Osteocyte (in vitro differentiated cells): Measurements from ENCODE around the gene CPT2. TPM values are rescaled to one million over a fixed set of nuclear protein-coding genes. Genes with fewer than 3 reads are reported as not detected.
A peak's percentile ranks its signal among the peaks of the same experiment; 100 is the strongest.

Experiments used
- DNase-seq: peaks from one replicate; pipeline ENCODE4 v3.0.0; 2021; ENCODE audit warnings: mixed read lengths; ENCODE audit not compliant: unreplicated experiment; ENCODE audit errors: extremely low spot score
- H3K27ac Mint-ChIP-seq: one replicate; pipeline ENCODE4 v1.8.0; 2021; ENCODE audit warnings: mild to moderate bottlenecking, mixed read lengths; ENCODE audit not compliant: unreplicated experiment
- H3K27me3 Mint-ChIP-seq: one replicate; pipeline ENCODE4 v1.8.0; 2021; ENCODE audit warnings: mixed read lengths; ENCODE audit not compliant: unreplicated experiment
- H3K36me3 Mint-ChIP-seq: one replicate; pipeline ENCODE4 v1.8.0; 2021; ENCODE audit warnings: mixed read lengths; ENCODE audit not compliant: unreplicated experiment
- H3K4me1 Mint-ChIP-seq: one replicate; pipeline ENCODE4 v1.8.0; 2021; ENCODE audit warnings: mixed read lengths; ENCODE audit not compliant: unreplicated experiment
- H3K4me3 Mint-ChIP-seq: one replicate; pipeline ENCODE4 v1.8.0; 2021; ENCODE audit warnings: mild to moderate bottlenecking, moderate library complexity, mixed read lengths; ENCODE audit not compliant: unreplicated experiment
- H3K9me3 Mint-ChIP-seq: one replicate; pipeline ENCODE4 v1.8.0; 2021; ENCODE audit warnings: mixed read lengths; ENCODE audit not compliant: unreplicated experiment
- total RNA-seq: library from RNA; stranded (reverse); gene quantifications from 2 replicates; pipeline ENCODE4 v1.2.1, GENCODE V29; 2021
- TF ChIP-seq, protein P1 (sequence below): fragments of 200-600 bp; sonication (generic); IDR thresholded peaks from 2 replicates; pipeline ENCODE4 v1.5.0; 2021; ENCODE audit warnings: antibody characterized with exemption, mild to moderate bottlenecking, moderate library complexity

CPT2 gene
- total RNA-seq, 1 donor from 2014 or later = 15.6 TPM

- no peak for DNase-seq
- TF ChIP-seq, protein P1, sequence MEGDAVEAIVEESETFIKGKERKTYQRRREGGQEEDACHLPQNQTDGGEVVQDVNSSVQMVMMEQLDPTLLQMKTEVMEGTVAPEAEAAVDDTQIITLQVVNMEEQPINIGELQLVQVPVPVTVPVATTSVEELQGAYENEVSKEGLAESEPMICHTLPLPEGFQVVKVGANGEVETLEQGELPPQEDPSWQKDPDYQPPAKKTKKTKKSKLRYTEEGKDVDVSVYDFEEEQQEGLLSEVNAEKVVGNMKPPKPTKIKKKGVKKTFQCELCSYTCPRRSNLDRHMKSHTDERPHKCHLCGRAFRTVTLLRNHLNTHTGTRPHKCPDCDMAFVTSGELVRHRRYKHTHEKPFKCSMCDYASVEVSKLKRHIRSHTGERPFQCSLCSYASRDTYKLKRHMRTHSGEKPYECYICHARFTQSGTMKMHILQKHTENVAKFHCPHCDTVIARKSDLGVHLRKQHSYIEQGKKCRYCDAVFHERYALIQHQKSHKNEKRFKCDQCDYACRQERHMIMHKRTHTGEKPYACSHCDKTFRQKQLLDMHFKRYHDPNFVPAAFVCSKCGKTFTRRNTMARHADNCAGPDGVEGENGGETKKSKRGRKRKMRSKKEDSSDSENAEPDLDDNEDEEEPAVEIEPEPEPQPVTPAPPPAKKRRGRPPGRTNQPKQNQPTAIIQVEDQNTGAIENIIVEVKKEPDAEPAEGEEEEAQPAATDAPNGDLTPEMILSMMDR = peak; percentile 42
- Mint-ChIP-seq H3K4me3 (no peak overlapping the region), H3K27me3 (peaks cover 4% of the 10 kb centered on the region), H3K4me1 (peaks cover 11% of the 10 kb centered on the region), H3K9me3 (no peaks in the 10 kb centered on the region), H3K36me3 (no peaks in the 10 kb centered on the region), H3K27ac (no peak overlapping the region)
Measured at GRCh38 chr1:53172426-53173128, 24.0 kb upstream of the CPT2 start.

DNA sequence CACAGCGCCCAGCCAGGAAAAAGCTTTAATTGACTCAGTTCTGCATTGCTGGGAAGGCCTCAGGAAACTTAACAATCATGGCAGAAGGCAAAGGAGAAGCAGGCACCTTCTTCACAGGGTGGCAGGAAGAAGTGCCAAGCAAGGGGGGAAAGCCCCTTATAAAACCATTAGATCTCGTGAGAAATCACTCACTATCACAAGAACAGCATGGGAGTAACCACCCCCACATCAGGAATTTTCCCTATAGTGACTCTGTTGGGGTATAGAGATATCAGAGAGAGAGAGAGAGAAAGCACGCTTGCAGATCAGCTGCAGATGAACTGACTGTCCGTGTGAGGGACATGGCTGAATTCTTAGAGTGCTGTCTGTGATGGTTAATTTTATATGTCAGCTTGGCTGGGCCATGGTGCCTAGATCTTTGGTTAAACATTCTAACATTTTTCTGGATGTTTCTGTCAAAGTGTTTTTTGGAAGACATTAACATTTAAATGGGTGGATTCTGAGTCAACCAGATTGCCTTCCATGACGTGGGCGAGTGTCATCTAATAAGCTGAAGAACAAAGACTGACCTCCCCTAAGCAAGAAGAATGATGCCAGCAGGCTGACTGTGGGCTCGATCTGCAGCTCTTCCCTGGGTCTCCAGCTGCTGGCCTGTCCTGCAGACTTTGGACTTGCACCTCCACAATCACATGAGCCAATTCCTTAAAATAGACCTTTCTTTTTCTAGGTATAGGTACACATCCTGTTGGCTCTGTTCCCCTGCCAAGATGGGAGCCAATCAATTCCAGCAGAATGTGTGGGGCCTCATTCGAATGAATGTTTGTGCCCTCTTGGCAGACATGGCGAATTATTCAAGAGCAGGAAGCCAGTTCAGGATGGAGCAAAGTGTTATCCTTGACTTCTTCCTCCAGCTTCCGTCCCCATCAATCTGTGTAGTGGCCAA, 21.4 kb upstream of the CPT2 start:
- H3K4me1 Mint-ChIP-seq = peaks cover 11% of the 10 kb centered on the region
- no peak overlapping the region for H3K27ac Mint-ChIP-seq
- no peak overlapping the region for H3K4me3 Mint-ChIP-seq
- H3K9me3 Mint-ChIP-seq = no peaks in the 10 kb centered on the region
- no peak for DNase-seq
- TF ChIP-seq, protein P1 = no peak
- peaks cover 4% of the 10 kb centered on the region for H3K27me3 Mint-ChIP-seq
- H3K36me3 Mint-ChIP-seq = no peaks in the 10 kb centered on the region

DNA sequence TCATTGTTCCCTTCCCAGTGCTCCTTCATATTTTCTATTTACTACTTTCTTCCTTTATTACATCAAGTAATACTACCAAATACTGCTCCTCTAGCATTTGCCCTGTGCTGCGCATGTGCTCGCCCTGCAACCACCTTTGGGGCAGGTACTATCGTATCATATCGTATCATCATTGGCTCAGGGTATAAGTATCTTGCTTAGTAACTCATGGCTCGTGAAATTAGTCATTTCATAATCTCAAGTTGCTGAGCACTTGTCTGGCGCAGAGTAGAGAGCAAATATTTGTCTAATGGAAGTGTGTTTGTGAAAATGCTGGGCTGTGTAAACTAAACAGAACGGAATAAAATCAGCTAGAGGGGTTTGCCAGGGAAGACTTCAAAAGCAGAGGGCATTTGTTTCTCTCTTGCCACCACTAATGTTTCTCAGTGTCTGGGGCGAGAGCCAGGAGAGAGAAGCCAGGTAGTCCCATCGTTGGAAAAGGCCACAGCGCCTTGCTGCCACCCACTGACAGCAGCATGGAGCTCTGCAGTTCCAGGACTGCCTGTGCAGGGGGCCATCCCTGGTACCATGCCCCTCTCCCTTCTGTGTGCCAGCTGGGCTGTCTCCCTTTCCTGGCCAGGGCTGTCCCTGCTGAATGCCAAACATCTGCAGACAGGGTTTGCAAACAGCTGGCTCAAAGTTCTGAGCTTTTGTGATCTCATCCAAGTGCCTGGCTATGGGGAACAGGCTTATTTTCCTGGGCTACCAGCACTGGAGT, 20.0 kb upstream of the CPT2 start:
- no peaks in the 10 kb centered on the region for H3K9me3 Mint-ChIP-seq
- DNase-seq = no peak
- no peak overlapping the region for H3K4me3 Mint-ChIP-seq

DNA sequence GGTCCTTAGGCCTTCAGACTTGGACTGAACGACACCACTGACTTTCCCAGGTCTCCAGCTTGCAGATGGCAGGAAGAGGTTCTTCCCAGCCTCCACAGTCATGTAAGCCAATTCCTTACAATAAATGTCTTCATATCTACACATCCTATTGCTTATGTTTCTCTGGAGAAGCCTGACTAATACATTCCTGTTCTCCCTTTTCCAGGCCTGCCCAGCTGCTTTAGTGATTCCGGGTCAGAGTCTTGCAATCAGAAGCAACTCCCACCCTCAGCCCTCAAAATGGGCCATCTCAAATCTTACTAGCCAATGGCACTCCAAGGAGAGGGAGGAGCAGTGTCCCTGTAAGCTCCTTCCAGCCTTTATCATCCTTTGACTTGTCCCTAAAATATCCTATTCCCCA, 16.4 kb upstream of the CPT2 start:
- Mint-ChIP-seq H3K36me3 (no peaks in the 10 kb centered on the region), H3K9me3 (no peaks in the 10 kb centered on the region)
- no peak for DNase-seq

More for the DNA sequence above, 20.0 kb upstream of the CPT2 start:
- peaks cover 11% of the 10 kb centered on the region for H3K4me1 Mint-ChIP-seq
- peaks cover 4% of the 10 kb centered on the region for H3K27me3 Mint-ChIP-seq
- TF ChIP-seq, protein P1 = no peak
- no peaks in the 10 kb centered on the region for H3K36me3 Mint-ChIP-seq
- H3K27ac Mint-ChIP-seq = no peak overlapping the region

More for the DNA sequence above, 16.4 kb upstream of the CPT2 start:
- TF ChIP-seq, protein P1 = no peak
- Mint-ChIP-seq H3K4me1 (no peaks in the 10 kb centered on the region), H3K4me3 (no peak overlapping the region), H3K27me3 (peaks cover 4% of the 10 kb centered on the region), H3K27ac (no peak overlapping the region)
